HG02571 (cell line): ENCODE data around the gene METAP1D.
"Not testable (repeated sequence)": the region's sequence is repeated elsewhere in the genome, so short reads cannot be mapped to it uniquely, and the experiment has no call there.

Source experiments
- ATAC-seq: cut with Tn5 transposase; IDR thresholded peaks from one replicate; pipeline ENCODE4 v1.9.1; 2021; ENCODE audit warnings: mild to moderate bottlenecking, moderate library complexity; ENCODE audit not compliant: unreplicated experiment

METAP1D gene

GRCh38 chr2:172047566-172048507 is 48.1 kb downstream of the METAP1D start:
- ATAC-seq, result no peak

- no peak for ATAC-seq
These were observed 49.1 kb downstream of the METAP1D start for GRCh38 chr2:172048508-172049503.

GRCh38 chr2:172049567-172050120 is 49.9 kb downstream of the METAP1D start:
- ATAC-seq, result no peak

GRCh38 chr2:172050479-172051125 is 50.8 kb downstream of the METAP1D start:
- no peak for ATAC-seq

GRCh38 chr2:172052000-172052983 is 52.5 kb downstream of the METAP1D start:
- no peak for ATAC-seq

GRCh38 chr2:172053486-172053885 is 53.7 kb downstream of the METAP1D start:
- ATAC-seq, result no peak

- ATAC-seq, result no peak
These were observed 56.5 kb downstream of the METAP1D start for GRCh38 chr2:172056293-172056692.

GRCh38 chr2:172058660-172059059 is 58.9 kb downstream of the METAP1D start:
- no peak for ATAC-seq

GRCh38 chr2:172060118-172060517 is 60.4 kb downstream of the METAP1D start:
- not testable (repeated sequence) for ATAC-seq

- ATAC-seq, result no peak
These were observed 62.8 kb downstream of the METAP1D start for GRCh38 chr2:172062402-172063004.

GRCh38 chr2:172063446-172063845 is 63.7 kb downstream of the METAP1D start:
- no peak for ATAC-seq

- ATAC-seq, result no peak
These were observed 65.4 kb downstream of the METAP1D start for GRCh38 chr2:172065111-172065510.

- no peak for ATAC-seq
These were observed 66.7 kb downstream of the METAP1D start for GRCh38 chr2:172066394-172066886.

GRCh38 chr2:172067905-172068304 is 68.2 kb downstream of the METAP1D start:
- not testable (repeated sequence) for ATAC-seq

GRCh38 chr2:172070936-172071335 is 71.2 kb downstream of the METAP1D start:
- ATAC-seq, result no peak

- no peak for ATAC-seq
These were observed 72.5 kb downstream of the METAP1D start for GRCh38 chr2:172072303-172072702.

GRCh38 chr2:172072706-172073105 is 73.0 kb downstream of the METAP1D start:
- no peak for ATAC-seq

- ATAC-seq, result no peak
These were observed 73.8 kb downstream of the METAP1D start for GRCh38 chr2:172073518-172073917.

GRCh38 chr2:172074254-172074653 is 74.5 kb downstream of the METAP1D start:
- ATAC-seq, result no peak
